Measurements from ENCODE around the gene OSBPL1A. TPM values are rescaled to one million over a fixed set of nuclear protein-coding genes. Genes with fewer than 3 reads are reported as not detected.

The OSBPL1A gene
- total RNA-seq, 1 donor from 2014 or later = 5.5 TPM

- ATAC-seq (peak; percentile 79), DNase-seq (ENCODE audit: low spot score) (peak; percentile 65)
These were observed 258.6 kb downstream of the OSBPL1A start, which contains the start of gene CABYR for GRCh38 chr18:24138789-24139616. CABYR (plus strand) TSS chr18:24139062; CDS start chr18:24143115, 4,053 bp downstream.

- DNase-seq (ENCODE audit: low spot score) = no peak
- ATAC-seq = peak; percentile 46
These were observed 259.2 kb downstream of the OSBPL1A start for GRCh38 chr18:24138409-24138788.

GRCh38 chr18:24136967-24137373 is 260.7 kb downstream of the OSBPL1A start:
- ATAC-seq = peak; percentile 31
- DNase-seq (ENCODE audit: low spot score) = no peak

- DNase-seq (ENCODE audit: low spot score) (no peak), ATAC-seq (no peak)
These were observed 267.1 kb downstream of the OSBPL1A start for GRCh38 chr18:24130494-24130893.

GRCh38 chr18:24128700-24129099 is 268.9 kb downstream of the OSBPL1A start:
- DNase-seq (ENCODE audit: low spot score) (no peak), ATAC-seq (no peak)

GRCh38 chr18:24127735-24128134 is 269.9 kb downstream of the OSBPL1A start:
- peak; percentile 62 for ATAC-seq
- DNase-seq (ENCODE audit: low spot score) = no peak

GRCh38 chr18:24126155-24126961 is 271.3 kb downstream of the OSBPL1A start:
- no peak for DNase-seq (ENCODE audit: low spot score)
- ATAC-seq = no peak

- peak; percentile 59 for ATAC-seq
- DNase-seq (ENCODE audit: low spot score) = no peak
These were observed 276.0 kb downstream of the OSBPL1A start for GRCh38 chr18:24121625-24122024.

GRCh38 chr18:24120676-24121075 is 276.9 kb downstream of the OSBPL1A start:
- DNase-seq (ENCODE audit: low spot score) (no peak), ATAC-seq (no peak)

- DNase-seq (ENCODE audit: low spot score) = peak; percentile 62
- peak; percentile 65 for ATAC-seq
These were observed 278.7 kb downstream of the OSBPL1A start for GRCh38 chr18:24118750-24119577.

GRCh38 chr18:24115628-24116027 is 282.0 kb downstream of the OSBPL1A start:
- DNase-seq (ENCODE audit: low spot score) (no peak), ATAC-seq (no peak)

GRCh38 chr18:24114924-24115549 is 282.6 kb downstream of the OSBPL1A start:
- ATAC-seq (peak; percentile 27), DNase-seq (ENCODE audit: low spot score) (no peak)

GRCh38 chr18:24112874-24113615 is 284.6 kb downstream of the OSBPL1A start:
- DNase-seq (ENCODE audit: low spot score) = peak; percentile 90
- ATAC-seq = peak; percentile 81

- ATAC-seq (no peak), DNase-seq (ENCODE audit: low spot score) (no peak)
These were observed 285.2 kb downstream of the OSBPL1A start for GRCh38 chr18:24112464-24112863.

Other genes starting within 250 kb of the OSBPL1A start
- gene IMPACT, start 28.8 kb upstream of the OSBPL1A start, total RNA-seq = 14.8 TPM
- gene HRH4, start 62.8 kb upstream of the OSBPL1A start, total RNA-seq = 0.15 TPM

Measured in left lobe of liver (tissue), 2 donors.